Colonic mucosa (tissue), 4 donors: ENCODE results near the gene CTCFL. TPM values are rescaled to one million over a fixed set of nuclear protein-coding genes. Genes with fewer than 3 reads are reported as not detected.

Experiments used
- DNase-seq: peaks from one replicate; pipeline ENCODE4 v3.0.0-alpha.2; 2020
- H3K27ac ChIP-seq: fragments of 200-600 bp; one replicate; pipeline ENCODE4 v1.8.0; 2021
- H3K27me3 ChIP-seq: fragments of 200-600 bp; one replicate; pipeline ENCODE4 v1.8.0; 2021
- H3K36me3 ChIP-seq: fragments of 200-600 bp; one replicate; pipeline ENCODE4 v1.8.0; 2021
- H3K4me1 ChIP-seq: fragments of 200-600 bp; one replicate; pipeline ENCODE4 v1.8.0; 2021; ENCODE audit warnings: mild to moderate bottlenecking
- H3K4me3 ChIP-seq: fragments of 200-600 bp; one replicate; pipeline ENCODE4 v1.8.0; 2021
- H3K9ac ChIP-seq, 2 donors: one replicate each; pipeline ENCODE4 v1.7.0; 2013; ENCODE audit warnings: control low read depth in 2 of 2, low read depth in 2 of 2, low read length in 2 of 2
- H3K9me3 ChIP-seq: fragments of 200-600 bp; one replicate; pipeline ENCODE4 v1.8.0; 2021
- intact Hi-C: fragments of 100-400 bp; cut with DNase I; formaldehyde crosslinking; loops from one replicate; pipeline ENCODE4 v1.14.1; 2022
- total RNA-seq, 2 donors: library from RNA; stranded (reverse); fragmentation: NEBNext Ultra II Directional in 1 of 2; extraction: Animal tissue kit (Norgen Biotek cat#: 25700) in 1 of 2; gene quantifications; one replicate each; pipeline ENCODE4 v1.2.1, GENCODE V29; 2021
- TF ChIP-seq, protein P1 (sequence below): fragments of 200-600 bp; IDR thresholded peaks from one replicate; pipeline ENCODE4 v1.8.0; 2022; ENCODE audit warnings: antibody characterized with exemption, mild to moderate bottlenecking
- donor health status: healthy.
- donor health status: DM: no; HTN: no; CAD: no.
- donor health status: DM: no; HTN: no; CAD: no.

Gene CTCFL
- total RNA-seq, 2 donors from 2014 or later, result 0.47 TPM; not detected in 1

DNA sequence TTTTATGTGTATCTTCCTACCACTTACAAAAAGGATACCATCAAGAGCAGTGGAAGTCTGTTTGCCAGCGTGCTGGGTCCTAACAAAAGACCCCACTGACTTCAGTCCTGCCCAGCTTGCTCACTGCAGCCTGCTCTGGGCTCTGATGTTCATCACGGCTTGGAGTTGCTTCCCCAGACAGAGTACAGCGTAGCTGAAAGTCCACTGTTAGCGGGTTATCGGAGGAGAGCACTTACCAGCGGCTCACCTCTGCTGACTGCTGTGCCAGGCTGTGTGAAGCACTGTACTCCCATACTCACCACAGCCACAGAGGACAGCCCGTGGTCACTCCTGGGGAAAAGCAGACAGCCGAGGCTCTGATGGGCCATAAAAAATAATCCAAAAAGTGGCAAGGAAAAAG, 40.2 kb downstream of the CTCFL start:
- no peaks in the 10 kb centered on the region for H3K36me3 ChIP-seq
- H3K27ac ChIP-seq, result no peak overlapping the region
- no peaks in the 10 kb centered on the region for H3K27me3 ChIP-seq
- no peaks in the 10 kb centered on the region for H3K9me3 ChIP-seq
- intact Hi-C loops, result no loop called here
- no peak for DNase-seq
- TF ChIP-seq, protein P1, sequence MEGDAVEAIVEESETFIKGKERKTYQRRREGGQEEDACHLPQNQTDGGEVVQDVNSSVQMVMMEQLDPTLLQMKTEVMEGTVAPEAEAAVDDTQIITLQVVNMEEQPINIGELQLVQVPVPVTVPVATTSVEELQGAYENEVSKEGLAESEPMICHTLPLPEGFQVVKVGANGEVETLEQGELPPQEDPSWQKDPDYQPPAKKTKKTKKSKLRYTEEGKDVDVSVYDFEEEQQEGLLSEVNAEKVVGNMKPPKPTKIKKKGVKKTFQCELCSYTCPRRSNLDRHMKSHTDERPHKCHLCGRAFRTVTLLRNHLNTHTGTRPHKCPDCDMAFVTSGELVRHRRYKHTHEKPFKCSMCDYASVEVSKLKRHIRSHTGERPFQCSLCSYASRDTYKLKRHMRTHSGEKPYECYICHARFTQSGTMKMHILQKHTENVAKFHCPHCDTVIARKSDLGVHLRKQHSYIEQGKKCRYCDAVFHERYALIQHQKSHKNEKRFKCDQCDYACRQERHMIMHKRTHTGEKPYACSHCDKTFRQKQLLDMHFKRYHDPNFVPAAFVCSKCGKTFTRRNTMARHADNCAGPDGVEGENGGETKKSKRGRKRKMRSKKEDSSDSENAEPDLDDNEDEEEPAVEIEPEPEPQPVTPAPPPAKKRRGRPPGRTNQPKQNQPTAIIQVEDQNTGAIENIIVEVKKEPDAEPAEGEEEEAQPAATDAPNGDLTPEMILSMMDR, result no peak
- H3K9ac ChIP-seq, result peak overlapping the region in 1 of 2 donors; percentile 12
- H3K4me3 ChIP-seq, result no peak overlapping the region
- no peaks in the 10 kb centered on the region for H3K4me1 ChIP-seq

DNA sequence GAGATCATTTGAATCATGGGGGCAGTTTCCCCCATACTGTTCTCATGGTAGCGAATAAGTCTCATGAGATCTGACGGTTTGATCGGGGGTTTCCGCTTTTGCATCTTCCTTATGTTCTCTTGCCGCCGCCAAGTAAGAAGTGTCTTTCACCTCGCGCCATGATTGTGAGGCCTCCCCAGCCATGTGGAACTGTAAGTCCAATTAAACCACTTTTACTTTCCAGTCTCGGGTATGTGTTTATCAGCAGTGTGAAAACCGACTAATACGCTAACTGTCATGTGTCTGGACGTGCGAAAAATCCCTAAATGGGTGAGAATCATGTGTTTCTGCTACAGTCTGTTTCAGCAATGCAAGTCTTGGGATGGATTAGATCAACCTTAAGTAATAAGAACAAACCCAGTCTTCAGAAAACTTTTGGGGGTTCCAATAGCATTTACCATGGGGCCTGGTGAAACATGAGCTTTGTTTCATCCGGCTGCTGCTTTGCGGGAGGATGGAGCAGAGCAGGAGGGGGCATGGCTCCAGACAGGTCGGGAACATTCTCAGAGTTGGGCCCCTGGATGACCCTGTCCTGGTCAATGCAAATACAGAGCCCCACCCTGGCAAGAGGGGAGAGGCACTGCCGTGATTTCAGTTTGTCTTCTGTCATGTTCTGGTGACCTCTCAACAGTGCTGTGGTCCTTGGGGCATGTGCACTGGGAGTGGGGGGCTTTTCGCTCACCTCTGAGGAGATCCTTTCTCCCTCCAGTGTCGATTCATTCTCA, 41.5 kb downstream of the CTCFL start:
- no peak overlapping the region for H3K4me3 ChIP-seq
- H3K9ac ChIP-seq, result no peak overlapping the region
- no peaks in the 10 kb centered on the region for H3K27me3 ChIP-seq
- TF ChIP-seq, protein P1, result no peak
- no peaks in the 10 kb centered on the region for H3K4me1 ChIP-seq
- H3K36me3 ChIP-seq, result no peaks in the 10 kb centered on the region
- intact Hi-C loops, result no loop called here
- H3K27ac ChIP-seq, result no peak overlapping the region
- no peaks in the 10 kb centered on the region for H3K9me3 ChIP-seq
- DNase-seq, result no peak

DNA sequence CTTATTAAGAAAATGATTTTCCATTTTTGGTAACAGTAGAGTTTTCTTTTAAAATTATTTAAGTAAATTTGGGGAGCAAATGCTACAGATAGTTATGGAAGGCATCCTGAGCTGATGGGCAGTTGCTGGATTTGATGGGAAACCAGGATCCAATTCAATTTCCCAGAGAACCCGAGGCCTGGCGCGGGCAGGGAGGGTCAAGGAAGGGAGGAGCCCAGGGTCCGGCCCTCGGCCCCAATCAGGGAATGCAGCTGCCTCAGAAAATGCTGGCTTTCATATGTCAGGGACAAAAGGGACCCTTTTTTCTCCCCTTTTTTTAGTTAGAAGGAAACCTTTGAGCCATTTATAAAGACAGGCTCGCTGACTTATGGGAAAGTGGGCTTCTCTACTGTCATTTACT, 42.1 kb downstream of the CTCFL start:
- Histone ChIP-seq H3K9me3 (no peaks in the 10 kb centered on the region), H3K27me3 (no peaks in the 10 kb centered on the region), H3K27ac (no peak overlapping the region), H3K9ac (no peak overlapping the region), H3K4me3 (no peak overlapping the region), H3K4me1 (no peaks in the 10 kb centered on the region), H3K36me3 (no peaks in the 10 kb centered on the region)
- DNase-seq, result no peak
- intact Hi-C loops, result no loop called here
- TF ChIP-seq, protein P1, result no peak

DNA sequence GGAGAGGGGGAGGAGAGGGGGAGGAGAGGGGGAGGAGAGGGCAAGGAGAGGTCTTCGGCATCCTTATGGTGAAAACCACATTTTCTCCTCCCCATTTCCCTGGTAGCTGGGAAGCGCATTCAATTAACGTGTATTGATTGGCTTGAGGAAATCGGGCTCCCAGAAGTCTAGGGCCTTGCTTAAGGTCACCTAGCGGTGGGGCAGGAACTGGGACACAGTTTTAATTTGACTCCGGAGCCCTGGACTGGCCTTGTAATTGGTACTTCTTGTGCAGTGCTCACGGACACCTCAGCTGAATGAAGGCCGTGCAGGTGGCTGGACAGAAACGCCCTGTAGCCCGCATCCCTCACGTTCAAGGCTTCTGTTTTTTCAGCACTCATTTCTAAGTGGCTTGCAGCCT, 42.8 kb downstream of the CTCFL start:
- H3K27ac ChIP-seq, result no peak overlapping the region
- intact Hi-C loops, result no loop called here
- TF ChIP-seq, protein P1, result no peak
- no peaks in the 10 kb centered on the region for H3K36me3 ChIP-seq
- no peaks in the 10 kb centered on the region for H3K9me3 ChIP-seq
- H3K9ac ChIP-seq, result no peak overlapping the region
- DNase-seq, result no peak
- H3K4me1 ChIP-seq, result no peaks in the 10 kb centered on the region
- H3K4me3 ChIP-seq, result no peak overlapping the region
- no peaks in the 10 kb centered on the region for H3K27me3 ChIP-seq

DNA sequence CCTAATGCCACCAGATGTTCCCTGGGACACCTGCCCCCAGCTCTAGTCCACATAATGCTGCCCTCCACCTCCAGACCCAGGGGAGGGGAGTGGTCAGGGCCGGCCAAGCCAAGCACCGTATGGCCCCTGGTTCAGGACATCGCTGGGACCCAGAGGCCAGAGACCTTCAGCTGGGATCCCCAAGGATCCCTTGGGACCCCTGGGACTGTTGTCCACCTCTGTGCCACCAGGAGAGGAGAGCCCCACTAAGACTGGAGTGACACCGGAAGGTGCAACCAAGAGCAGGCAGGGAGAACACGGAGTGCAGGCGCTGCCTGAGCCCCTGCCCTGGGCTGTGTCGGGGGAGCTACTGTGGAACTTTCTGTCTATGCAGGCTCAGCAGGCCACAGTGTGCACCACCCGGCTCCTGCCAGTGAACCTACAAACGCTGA, 43.6 kb downstream of the CTCFL start:
- H3K9me3 ChIP-seq, result no peaks in the 10 kb centered on the region
- TF ChIP-seq, protein P1, result no peak
- no peak overlapping the region for H3K9ac ChIP-seq
- H3K36me3 ChIP-seq, result no peaks in the 10 kb centered on the region
- H3K4me3 ChIP-seq, result no peak overlapping the region
- DNase-seq, result no peak
- intact Hi-C loops, result no loop called here
- H3K4me1 ChIP-seq, result no peaks in the 10 kb centered on the region
- no peak overlapping the region for H3K27ac ChIP-seq
- H3K27me3 ChIP-seq, result no peaks in the 10 kb centered on the region
